ENCODE results near the gene ACP4. TPM values are rescaled to one million over a fixed set of nuclear protein-coding genes. Genes with fewer than 3 reads are reported as not detected.
"Not testable (repeated sequence)": the region's sequence is repeated elsewhere in the genome, so short reads cannot be mapped to it uniquely, and the experiment has no call there.

The ACP4 gene, protein sequence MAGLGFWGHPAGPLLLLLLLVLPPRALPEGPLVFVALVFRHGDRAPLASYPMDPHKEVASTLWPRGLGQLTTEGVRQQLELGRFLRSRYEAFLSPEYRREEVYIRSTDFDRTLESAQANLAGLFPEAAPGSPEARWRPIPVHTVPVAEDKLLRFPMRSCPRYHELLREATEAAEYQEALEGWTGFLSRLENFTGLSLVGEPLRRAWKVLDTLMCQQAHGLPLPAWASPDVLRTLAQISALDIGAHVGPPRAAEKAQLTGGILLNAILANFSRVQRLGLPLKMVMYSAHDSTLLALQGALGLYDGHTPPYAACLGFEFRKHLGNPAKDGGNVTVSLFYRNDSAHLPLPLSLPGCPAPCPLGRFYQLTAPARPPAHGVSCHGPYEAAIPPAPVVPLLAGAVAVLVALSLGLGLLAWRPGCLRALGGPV
- polyA plus RNA-seq (ENCODE audit: insufficient read length), result 0.23 TPM
- long read RNA-seq, donor 1, result 0 reads
- long read RNA-seq, donor 2, result 0 reads
- long read RNA-seq, donor 3, result 0 reads
- long read RNA-seq, donor 4, result 0 reads
- long read RNA-seq, donor 5, result 0 reads
- long read RNA-seq, donor 6, result 0 reads
- long read RNA-seq, donor 7, partial matches to known transcripts, result 38 of 98 reads
- long read RNA-seq, donor 7, other reads (novel, unspliced or antisense), result 60 of 98 reads
- long read RNA-seq, donor 8, result 0 reads

DNA sequence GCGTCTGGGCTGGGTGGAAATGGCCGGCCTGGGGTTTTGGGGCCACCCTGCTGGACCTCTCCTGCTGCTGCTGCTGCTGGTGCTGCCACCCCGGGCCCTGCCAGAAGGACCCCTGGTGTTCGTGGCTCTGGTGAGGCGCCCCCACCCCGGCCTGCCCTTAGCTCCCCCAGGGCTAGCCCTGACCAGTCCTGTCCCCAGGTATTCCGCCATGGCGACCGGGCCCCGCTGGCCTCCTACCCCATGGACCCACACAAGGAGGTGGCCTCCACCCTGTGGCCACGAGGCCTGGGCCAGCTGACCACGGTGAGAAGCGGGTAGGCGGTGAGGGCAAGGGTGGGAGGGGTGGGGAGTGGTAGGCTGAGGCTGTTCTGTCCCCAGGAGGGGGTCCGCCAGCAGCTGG, at the start of gene ACP4:
TSS of gene ACP4 (plus strand) at position 20 of the 400 bp plus-strand sequence. CDS start at position 20, 0 bp downstream.
- DNase-seq, result no peak

DNA sequence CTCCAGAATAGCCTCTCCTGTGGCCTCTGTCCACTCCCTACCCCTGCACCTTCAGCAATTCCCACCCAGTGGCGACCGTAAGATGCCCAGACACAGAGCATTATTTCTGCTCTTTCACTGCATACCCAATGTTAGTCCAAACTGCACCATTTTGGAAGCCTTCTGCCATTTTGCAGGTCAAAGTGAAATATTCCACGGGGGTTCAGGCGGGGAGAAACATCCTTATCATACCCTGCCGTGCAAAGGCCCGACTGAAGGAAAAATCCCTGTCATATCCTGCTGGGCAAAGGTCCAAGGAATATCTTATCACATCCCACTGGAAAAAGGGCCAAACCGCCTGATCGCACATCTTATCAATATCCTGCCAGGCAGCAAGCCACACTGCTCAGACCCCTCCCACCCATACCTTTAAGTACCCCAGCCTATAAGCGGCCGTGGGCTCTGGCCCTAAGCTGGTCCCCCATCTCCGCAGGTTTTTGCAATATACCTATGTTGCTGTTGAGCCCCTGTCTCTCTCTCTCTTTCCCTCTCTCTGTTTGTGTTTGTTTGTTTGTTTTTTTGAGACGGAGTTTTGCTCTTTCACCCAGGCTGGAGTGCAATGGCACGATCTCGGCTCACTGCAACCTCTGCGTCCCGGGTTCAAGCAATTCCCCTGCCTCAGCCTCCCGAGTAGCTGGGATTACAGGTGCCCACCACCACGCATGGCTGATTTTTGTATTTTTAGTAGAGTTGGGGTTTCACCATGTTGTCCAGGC, 48.9 kb upstream of the ACP4 start:
- no peak for DNase-seq

DNA sequence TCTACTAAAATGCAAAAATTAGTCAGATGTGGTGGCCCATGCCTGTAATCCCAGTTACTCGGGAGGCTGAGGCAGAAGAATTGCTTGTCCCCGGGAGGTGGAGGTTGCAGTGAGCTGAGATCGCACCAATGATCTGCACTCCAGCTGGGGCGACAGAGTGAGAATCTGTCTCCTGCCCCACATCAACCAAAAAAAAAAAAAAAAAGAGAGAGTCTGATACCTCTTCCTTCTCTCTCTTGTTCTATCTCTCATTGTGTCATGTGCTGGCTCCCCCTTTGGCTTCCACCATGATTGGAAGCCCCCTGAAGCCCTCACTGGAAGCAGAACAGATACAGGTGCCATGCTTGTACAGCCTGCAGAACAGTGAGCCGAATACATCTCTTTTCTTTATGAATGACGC, 46.7 kb upstream of the ACP4 start:
- DNase-seq, result no peak

DNA sequence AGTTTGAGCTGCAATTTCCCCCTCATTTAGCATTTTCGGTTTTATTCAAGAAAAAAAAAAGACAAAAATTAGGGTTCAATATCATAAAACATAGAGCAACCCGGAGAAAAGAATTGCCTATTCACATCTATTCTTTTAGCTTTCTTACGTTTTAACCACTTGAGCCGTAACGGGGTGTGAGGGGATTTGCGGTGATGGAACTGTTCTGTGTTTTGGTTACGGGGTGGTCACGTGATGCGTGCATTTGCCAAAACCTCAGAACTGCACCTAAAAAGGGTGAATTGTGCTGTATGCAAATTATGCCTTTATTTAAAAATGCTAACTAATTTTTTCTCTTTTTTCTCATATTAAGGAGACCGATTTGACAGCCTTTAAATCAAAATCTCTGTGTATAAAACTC, 45.0 kb upstream of the ACP4 start:
- no peak for DNase-seq

DNA sequence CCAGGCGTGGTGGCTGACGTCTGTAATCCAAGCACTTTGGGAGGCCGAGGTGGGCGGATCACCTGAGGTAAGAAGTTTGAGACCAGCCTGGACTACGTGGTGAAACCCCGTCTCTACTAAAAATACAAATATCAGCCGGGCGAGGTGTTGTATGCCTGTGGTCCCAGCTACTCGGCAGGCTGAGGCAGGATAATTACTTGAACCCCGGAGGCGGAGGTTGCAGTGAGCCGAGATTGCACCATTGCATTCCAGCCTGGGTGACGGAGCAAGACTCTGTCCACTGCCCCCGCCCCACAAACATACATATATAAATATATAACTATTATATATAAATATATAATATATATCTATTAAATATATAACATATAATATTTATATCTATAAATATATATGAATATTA, 43.1 kb upstream of the ACP4 start:
- not testable (repeated sequence) for DNase-seq

DNA sequence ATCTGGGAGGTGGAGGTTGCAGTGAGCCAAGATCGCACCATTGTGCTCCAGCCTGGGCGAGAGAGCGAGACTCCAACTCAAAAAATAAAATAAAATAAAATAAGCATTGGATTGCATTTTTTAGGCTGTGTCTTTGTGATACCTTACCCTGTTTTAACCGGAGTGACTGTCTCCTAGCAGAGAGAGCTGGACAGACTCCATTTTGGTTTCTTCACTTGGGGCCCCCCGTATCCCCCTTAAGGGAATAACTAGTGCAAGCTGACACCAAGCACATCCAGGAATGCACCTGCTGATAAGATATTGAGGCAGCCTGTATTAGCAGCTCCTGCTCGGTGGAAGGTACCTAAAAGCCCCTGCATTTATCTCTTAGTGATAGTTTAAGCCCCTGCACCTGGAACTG, 40.7 kb upstream of the ACP4 start:
- no peak for DNase-seq

DNA sequence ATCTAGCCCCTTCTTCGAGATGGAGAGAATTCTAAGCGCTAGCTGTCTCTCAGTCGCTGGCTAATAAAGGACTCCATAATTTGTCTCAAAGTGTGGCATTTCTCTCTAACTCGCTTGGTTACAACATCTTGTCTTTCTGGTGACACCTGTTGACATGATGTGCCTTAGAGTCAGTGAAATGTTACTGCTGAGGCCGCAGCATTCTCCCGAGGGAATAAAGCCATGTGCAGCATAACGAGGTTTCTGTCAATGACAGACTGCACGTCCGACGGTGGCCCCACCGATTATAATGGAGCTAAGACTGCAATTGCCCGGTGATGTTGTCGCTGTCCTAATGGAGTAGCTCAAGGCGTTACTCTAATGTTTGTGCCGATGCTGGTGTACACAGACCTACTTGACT, 40.2 kb upstream of the ACP4 start:
- no peak for DNase-seq

DNA sequence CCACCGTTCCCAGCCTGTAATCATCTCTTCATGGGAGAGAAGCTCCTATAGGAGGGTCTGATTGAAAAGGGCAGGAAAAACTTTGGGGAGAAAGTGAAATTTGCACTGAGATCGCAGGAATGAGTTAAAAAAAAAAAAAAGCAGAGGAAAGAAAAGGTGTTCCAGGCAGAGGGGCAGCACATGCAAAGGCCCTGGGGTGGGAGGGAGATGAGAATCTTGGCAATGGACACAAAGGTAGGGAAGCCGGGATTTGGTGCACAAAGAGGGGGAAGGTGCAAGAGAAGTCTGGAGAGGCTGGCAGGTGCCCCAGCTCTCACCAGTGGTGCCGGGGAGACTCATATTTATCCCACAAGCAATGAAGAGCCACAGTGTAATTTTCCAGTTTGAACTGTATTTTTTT, 36.3 kb upstream of the ACP4 start:
- no peak for DNase-seq

DNA sequence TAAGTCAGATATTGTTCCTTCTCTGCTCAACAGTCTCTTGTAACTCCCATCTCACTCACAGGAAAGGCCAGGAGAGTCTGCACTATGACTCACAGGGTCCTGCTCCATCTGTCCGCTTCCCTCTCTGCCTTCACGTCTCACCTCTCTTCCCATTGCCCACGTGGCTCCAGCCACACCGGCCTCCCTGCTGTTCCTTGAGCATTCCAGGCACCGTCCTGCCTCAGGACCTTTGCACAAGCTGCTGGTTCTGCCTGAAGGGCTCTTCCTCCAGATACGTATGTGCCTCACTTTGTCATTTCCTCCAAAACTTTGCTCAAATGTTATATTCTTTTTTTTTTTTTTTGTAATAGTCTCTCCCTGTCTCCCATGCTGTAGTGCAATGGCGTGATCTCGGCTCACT, 34.0 kb upstream of the ACP4 start:
- DNase-seq, result not testable (repeated sequence)

DNA sequence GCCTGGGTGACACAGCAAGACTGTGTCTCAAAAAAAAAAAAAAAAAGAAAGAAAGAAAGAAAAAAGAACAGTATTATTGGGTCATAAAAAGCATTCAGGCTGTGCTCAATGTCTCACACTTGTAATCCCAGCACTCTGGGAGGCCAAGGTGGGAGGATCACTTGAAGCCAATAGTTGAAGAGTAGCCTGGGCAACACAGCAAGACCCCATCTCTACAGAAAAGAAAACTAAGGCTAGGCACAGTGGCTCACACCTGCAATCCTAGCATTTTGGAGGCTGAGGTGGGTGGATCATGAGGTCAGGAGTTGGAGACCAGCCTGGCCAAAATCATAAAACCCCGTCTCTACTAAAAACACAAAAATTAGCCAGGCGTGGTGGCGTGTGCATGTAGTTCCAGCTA, 32.6 kb upstream of the ACP4 start:
- DNase-seq, result not testable (repeated sequence)

DNA sequence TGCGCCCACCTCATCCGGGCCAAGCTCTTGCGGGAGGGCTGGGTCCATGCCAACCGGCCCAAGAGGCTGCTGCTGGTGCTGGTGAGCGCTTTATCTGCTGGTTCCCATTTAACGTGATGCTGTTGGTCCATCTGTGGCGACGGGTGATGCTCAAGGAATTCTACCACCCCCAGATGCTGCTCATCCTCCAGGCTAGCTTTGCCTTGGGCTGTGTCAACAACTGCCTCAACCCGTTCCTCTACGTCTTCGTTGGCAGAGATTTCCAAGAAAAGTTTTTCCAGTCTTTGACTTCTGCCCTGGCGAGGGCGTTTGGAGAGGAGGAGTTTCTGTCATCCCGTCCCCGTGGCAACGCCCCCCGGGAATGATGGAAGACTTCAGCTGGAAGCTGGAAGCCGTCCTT, 31.1 kb upstream of the ACP4 start:
- DNase-seq, result not testable (repeated sequence)

DNA sequence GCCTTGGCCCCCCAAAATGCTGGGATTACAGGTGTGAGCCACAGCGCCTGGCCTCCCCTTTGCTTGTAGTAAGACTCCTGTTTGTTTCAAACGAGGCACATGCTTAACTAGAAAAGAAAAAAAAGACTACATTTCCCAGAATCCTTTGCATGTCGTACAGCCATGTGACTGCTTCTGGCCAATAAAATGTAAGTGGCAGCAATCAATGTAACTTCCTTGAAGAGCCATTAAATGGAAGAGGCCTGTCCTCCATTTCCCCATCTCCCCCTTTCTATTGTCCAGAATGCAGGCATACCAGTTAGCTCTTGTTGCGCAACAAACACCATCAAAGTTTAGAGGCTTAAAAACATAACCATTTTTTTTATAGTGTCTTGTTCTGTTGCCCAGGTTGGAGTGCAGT, 30.3 kb upstream of the ACP4 start:
- DNase-seq, result no peak

DNA sequence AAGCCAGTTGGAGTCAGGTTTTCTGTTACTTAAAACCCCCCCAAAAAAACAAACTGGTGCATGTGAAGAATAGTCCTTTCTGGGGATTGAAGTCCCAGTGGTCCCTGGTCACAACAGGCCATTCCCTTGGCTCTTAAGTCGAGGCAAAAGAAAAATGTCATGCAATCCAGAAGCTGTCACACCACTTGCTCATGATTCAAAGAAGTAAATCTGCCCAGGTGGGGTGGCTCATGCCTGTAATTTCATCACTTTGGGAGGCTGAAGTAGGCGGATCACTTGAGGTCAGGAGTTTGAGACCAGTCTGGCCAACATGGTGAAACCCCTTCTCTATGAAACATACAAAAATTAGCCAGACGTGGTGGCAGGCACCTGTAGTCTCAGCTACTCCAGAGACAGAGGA, 28.7 kb upstream of the ACP4 start:
- not testable (repeated sequence) for DNase-seq

DNA sequence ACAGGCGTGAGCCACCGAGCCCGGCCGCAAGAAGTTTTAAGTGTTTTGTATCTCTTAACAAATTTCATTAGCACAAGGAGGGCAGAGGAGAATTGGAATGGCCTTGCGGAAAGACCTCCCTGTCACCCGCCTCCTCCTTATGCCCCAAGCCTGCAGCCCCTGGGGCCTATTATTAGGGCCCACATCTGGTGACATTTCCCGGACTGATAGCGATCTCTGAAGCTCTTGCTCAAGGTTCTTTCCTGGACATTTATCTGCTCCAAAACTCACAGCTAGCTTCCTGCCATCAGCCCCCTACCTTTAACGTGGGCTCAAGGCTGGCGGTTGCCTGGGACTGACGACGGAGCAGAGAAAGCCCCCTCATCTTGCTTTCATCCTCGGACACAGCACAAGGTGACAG, 26.7 kb upstream of the ACP4 start:
- not testable (repeated sequence) for DNase-seq

DNA sequence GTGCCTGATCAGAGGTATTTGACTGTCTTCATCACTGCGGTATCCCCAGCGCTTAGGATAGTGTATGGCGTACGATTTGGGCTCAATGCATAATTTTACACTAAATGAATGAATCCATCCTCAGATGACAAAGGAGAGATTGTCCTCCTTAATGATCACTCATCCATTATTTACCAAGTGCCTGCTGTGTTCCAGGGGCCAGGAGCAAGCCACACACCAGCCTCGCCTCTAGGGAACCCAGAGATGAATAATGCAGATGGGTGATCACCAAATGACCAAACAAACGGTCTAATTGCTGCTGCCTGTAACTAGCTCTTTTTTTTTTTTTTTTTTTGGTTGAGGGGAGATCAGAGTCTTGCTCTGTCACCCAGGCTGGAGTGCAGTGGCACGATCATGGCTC, 25.8 kb upstream of the ACP4 start:
- no peak for DNase-seq

DNA sequence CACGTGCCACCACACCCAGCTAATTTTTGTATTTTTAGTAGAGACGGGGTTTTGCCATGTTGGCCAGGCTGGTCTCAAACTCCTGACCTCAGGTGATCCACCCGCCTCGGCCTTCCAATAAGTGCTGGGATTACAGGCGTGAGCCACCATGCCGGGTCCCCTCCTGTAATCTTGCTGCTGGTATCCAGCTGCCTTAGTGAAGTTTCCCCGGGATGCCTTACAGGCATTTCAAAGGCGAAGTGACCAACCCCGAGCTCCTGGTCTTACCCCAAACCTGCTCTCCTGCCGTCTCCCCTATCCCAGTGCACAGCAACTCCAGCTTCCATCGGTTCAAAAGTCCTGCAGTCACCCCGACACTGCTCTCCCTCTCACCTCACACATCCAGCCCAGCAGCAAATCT, 23.5 kb upstream of the ACP4 start:
- DNase-seq, result not testable (repeated sequence)

DNA sequence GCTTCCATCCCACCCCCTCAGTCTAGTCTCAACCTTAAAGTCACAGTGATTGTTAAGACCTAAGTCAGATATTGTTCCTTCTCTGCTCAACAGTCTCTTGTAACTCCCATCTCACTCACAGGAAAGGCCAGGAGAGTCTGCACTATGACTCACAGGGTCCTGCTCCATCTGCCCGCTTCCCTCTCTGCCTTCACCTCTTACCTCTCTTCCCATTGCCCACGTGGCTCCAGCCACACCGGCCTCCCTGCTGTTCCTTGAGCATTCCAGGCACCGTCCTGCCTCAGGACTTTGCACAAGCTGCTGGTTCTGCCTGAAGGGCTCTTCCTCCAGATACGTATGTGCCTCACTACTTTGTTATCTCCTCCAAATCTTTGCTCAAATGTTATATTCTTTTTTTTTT, 23.0 kb upstream of the ACP4 start:
- DNase-seq, result not testable (repeated sequence)

DNA sequence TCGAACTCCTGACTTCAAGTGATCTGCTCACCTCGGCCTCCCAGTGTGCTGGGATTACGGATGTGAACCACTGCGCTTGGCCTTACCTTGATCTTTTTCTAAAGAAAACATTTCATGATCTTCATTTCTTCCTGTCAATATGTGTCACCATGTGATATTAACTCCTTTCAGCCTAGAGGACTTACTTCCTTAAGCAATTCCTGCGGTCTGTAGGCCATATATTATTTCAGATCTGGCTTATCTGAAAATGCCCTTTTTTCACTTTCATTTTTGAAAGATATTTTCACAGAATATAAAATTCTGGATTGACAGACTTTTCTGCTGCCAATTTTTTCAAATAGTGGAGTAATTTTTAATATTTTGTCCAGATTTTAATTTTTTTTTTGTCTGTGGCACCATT, 21.9 kb upstream of the ACP4 start:
- no peak for DNase-seq

DNA sequence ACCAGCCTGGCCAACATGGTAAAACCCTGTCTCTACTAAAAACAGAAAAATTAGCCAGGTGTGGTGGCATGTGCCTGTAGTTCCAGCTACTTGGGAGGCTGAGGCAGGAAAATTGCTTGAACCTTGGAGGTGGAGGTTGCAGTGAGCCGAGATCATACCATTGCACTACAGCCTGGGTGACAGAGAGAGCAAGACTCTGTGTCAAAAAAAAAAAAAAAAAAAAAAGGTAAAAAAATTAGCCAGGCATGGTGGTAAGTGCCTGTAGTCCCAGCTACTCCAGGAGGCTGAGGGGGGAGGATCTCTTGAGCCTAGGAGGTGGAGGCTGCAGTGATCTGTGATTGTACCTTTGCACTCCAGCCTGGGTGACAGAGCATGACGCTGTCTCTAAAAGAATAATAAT, 20.1 kb upstream of the ACP4 start, which contains the start of gene GPR32:
TSS of gene GPR32 (plus strand) at position 301 of the 400 bp plus-strand sequence. CDS start 137 bp downstream, outside the sequence.
- DNase-seq, result not testable (repeated sequence)

DNA sequence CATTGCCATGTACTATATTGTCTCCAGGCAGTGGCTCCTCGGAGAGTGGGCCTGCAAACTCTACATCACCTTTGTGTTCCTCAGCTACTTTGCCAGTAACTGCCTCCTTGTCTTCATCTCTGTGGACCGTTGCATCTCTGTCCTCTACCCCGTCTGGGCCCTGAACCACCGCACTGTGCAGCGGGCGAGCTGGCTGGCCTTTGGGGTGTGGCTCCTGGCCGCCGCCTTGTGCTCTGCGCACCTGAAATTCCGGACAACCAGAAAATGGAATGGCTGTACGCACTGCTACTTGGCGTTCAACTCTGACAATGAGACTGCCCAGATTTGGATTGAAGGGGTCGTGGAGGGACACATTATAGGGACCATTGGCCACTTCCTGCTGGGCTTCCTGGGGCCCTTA, 19.3 kb upstream of the ACP4 start:
- DNase-seq, result no peak

DNA sequence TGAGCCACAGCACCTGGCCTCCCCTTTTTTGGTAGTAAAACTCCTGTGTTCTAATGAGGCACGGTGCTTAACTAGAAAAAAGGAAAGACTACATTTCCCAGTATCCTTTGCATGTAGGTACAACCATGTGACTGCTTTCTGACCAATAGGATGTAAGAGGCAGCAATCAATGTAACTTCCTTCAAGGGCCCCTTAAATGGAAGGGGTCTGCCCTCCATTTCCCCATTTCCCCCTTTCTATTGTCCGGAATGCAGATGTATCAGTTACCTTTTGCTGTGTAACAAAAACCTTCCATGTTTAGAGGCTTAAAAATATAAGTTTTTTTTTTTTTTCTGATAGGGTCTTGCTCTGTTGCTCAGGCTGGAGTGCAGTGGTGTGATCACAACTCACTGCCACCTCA, 17.7 kb upstream of the ACP4 start:
- DNase-seq, result no peak

DNA sequence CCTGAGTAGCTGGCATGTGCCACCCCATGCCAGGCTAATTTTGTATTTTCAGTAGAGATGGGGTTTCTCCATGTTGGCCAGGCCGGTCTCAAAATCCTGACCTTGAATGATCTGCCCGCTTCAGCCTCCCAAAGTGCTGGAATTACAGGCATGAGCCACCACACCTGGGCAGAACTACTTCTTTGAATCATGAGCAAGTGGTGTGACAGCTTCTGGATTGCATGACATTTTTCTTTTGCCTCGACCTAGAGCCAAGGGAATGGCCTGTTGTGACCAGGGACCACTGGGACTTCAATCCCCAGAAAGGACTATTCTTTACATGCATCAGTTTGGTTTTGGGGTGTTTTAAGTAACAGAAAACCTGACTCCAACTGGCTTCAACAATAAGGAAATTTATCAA, 17.3 kb upstream of the ACP4 start:
- not testable (repeated sequence) for DNase-seq

DNA sequence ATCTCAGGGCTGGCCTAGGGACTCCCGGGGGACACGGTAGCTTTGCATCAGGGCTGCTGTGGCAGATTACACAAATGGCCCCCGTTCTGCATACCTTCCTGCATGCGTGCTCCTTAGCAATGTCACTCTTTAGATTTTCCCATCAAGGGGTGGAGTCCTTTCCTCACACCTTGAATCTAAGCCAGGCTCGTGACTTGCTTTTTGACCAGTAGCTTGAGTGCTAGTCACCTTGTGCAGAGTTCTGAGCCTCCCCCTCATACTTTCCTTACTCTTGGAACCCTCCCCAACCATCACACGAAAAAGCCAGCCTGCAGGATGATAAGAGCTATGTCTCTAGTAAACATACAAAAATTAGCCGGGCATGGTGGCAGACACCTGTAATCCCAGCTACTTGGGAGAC, 16.8 kb upstream of the ACP4 start:
- not testable (repeated sequence) for DNase-seq
